GM23248 (cell line): ENCODE results near the gene SPATA12. TPM values are rescaled to one million over a fixed set of nuclear protein-coding genes. Genes with fewer than 3 reads are reported as not detected.

Source experiments
- DNase-seq: peaks from one replicate; pipeline ENCODE4 v3.0.0-alpha.2; 2015
- H2AFZ ChIP-seq: fragments of 200-600 bp; sonication (generic); 2 replicates; pipeline ENCODE4 v1.6.1; 2016; ENCODE audit warnings: antibody characterized with exemption
- H3F3A ChIP-seq: fragments of 200-600 bp; sonication (generic); 2 replicates; pipeline ENCODE4 v1.6.1; 2016; ENCODE audit warnings: mild to moderate bottlenecking, antibody characterized with exemption, mixed run types; ENCODE audit not compliant: insufficient read depth
- H3K27ac ChIP-seq: fragments of 200-600 bp; sonication (generic); 2 replicates; pipeline ENCODE4 v1.5.1; 2016; ENCODE audit warnings: mild to moderate bottlenecking
- H3K27me3 ChIP-seq: fragments of 200-600 bp; sonication (generic); replicated peaks from 2 replicates; pipeline ENCODE4 v1.6.1; 2016; ENCODE audit warnings: mild to moderate bottlenecking; ENCODE audit not compliant: insufficient read depth
- H3K36me3 ChIP-seq: fragments of 200-600 bp; sonication (generic); 2 replicates; pipeline ENCODE4 v1.6.1; 2016; ENCODE audit warnings: low read depth, mild to moderate bottlenecking
- H3K4me1 ChIP-seq: fragments of 200-600 bp; sonication (generic); 2 replicates; pipeline ENCODE4 v1.6.1; 2016; ENCODE audit warnings: mild to moderate bottlenecking; ENCODE audit not compliant: insufficient read depth
- H3K4me2 ChIP-seq: fragments of 200-600 bp; sonication (generic); one replicate; pipeline ENCODE4 v1.6.1; 2016; ENCODE audit warnings: mild to moderate bottlenecking; ENCODE audit not compliant: unreplicated experiment
- H3K4me3 ChIP-seq: fragments of 200-600 bp; sonication (generic); 2 replicates; pipeline ENCODE4 v1.5.1; 2016; ENCODE audit warnings: mild to moderate bottlenecking
- H3K79me2 ChIP-seq: fragments of 200-600 bp; sonication (generic); 2 replicates; pipeline ENCODE4 v1.6.1; 2016; ENCODE audit warnings: mild to moderate bottlenecking; ENCODE audit not compliant: insufficient read depth
- H3K9ac ChIP-seq: fragments of 200-600 bp; sonication (generic); 2 replicates; pipeline ENCODE4 v1.6.1; 2016; ENCODE audit warnings: mild to moderate bottlenecking
- H3K9me2 ChIP-seq: fragments of 200-600 bp; sonication (generic); 2 replicates; pipeline ENCODE4 v1.6.1; 2016; ENCODE audit warnings: mixed run types, mild to moderate bottlenecking, moderate library complexity; ENCODE audit not compliant: insufficient read depth
- H3K9me3 ChIP-seq: fragments of 200-600 bp; sonication (generic); one replicate; pipeline ENCODE4 v1.6.1; 2017; ENCODE audit warnings: low read depth
- H4K20me1 ChIP-seq: fragments of 200-600 bp; sonication (generic); 2 replicates; pipeline ENCODE4 v1.6.0; 2016; ENCODE audit not compliant: insufficient read depth
- EZH2 ChIP-seq: fragments of 200-600 bp; sonication (generic); IDR thresholded peaks from 2 replicates; pipeline ENCODE4 v1.6.1; 2018; ENCODE audit warnings: antibody characterized with exemption, mild to moderate bottlenecking; ENCODE audit not compliant: insufficient read depth, poor library complexity, severe bottlenecking
- EZH2phosphoT487 ChIP-seq: fragments of 200-600 bp; sonication (generic); IDR thresholded peaks from 2 replicates; pipeline ENCODE4 v1.6.1; 2018; ENCODE audit warnings: antibody characterized with exemption, moderate library complexity, mild to moderate bottlenecking, low read depth; ENCODE audit not compliant: insufficient read depth
- WGBS, 2 experiments: methylation state at CpG; one replicate each; pipeline ENCODE4 v1.1.6; 2015 to 2017; ENCODE audit warnings: low lambda C conversion rate in 2 of 2, low coverage in 1 of 2; ENCODE audit errors: missing lambda C conversion rate in 2 of 2; 5-methylcytosine and 5-hydroxymethylcytosine counted together
- in situ Hi-C: fragments of 300-500 bp; cut with MboI; formaldehyde crosslinking; loops from 2 replicates; pipeline ENCODE4 v1.15.0; 2020
- polyA plus RNA-seq: library from polyadenylated mRNA; unstranded; fragments of >200 nt; fragmentation: Nextera tagmentation; extraction: Ambion mirVana; gene quantifications from 2 replicates; pipeline ENCODE4 v1.2.1, GENCODE V29; 2016
- total RNA-seq: library from RNA; depleted of rRNA; stranded (reverse); fragments of >200 nt; shearing (Covaris generic); gene quantifications from 2 replicates; pipeline ENCODE4 v1.2.3, GENCODE V29; 2014

The SPATA12 gene
- total and polyA plus RNA-seq, 2 experiments from 2014 or later = not detected

- H3K9me3 ChIP-seq = no peaks in the 10 kb centered on the region
- H4K20me1 ChIP-seq = no peaks in the 10 kb centered on the region
- DNase-seq = no peak
- H3K9me2 ChIP-seq = no peaks in the 10 kb centered on the region
- no peaks in the 10 kb centered on the region for H3K36me3 ChIP-seq
- no peaks in the 10 kb centered on the region for H3K27me3 ChIP-seq
- no peak overlapping the region for H3K9ac ChIP-seq
- no peaks in the 10 kb centered on the region for H3K79me2 ChIP-seq
- in situ Hi-C loops = loop anchor here (10.0 kb wide), 1 partner anchor 127 kb away; the partner anchor contains the start of gene APPL1
- WGBS, 2 experiments = 92% methylated on average over 23 of the region's 23 CpGs
- H3K4me3 ChIP-seq = no peak overlapping the region
- peaks cover 7% of the 10 kb centered on the region; the same call in 1 of the 2 replicates for H3F3A ChIP-seq
- H3K4me2 ChIP-seq = no peak overlapping the region
- peaks cover 21% of the 10 kb centered on the region for H3K4me1 ChIP-seq
- H3K27ac ChIP-seq = no peak overlapping the region
- TF ChIP-seq EZH2 (no peak), EZH2phosphoT487 (no peak)
- no peak overlapping the region for H2AFZ ChIP-seq
Measured at GRCh38 chr3:57097536-57097935, 37.1 kb downstream of the SPATA12 start.

- WGBS, 2 experiments = 61 to 63% methylated on average over 6 of the region's 6 CpGs
Measured at GRCh38 chr3:57098418-57099310, 38.2 kb downstream of the SPATA12 start.

DNA sequence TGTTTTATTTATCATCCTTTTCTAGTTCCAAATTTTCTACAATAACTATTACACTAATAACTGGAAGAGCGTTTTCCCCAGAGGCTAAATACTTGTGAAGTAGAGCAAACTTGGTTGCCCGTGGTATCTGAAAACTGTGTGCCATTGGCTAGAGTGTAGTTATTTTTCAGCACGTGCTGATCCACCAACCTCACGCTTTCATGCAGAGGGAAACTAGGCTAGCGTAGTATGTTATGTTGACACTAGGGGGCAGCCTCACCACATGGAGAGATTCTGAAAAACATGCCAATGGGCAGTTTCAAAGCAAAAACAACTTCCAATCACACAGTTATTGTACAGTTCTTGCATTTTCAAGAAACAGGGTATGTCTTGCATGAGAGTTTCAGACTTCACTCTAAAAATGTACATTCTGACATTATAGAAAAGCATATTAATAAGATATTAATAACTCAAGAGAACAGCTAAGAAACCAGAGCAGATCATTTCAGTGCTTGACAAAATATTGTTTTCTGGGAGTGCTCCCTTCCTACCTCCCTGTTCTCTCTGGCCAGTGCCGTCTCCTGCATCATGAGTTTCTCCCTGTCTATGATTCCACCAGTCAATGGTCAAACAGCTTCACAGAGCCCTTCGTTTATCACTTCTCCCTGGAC lies 39.7 kb downstream of the SPATA12 start:
- H3K4me2 ChIP-seq = no peak overlapping the region
- no peak overlapping the region for H3K27ac ChIP-seq
- 3 to 6% methylated on average over 7 of the region's 7 CpGs for WGBS, 2 experiments
- H3K27me3 ChIP-seq = no peaks in the 10 kb centered on the region
- H3F3A ChIP-seq = peaks cover 2% of the 10 kb centered on the region; the same call in 1 of the 2 replicates
- peak; percentile 85 for DNase-seq
- no peaks in the 10 kb centered on the region for H3K9me2 ChIP-seq
- no peak overlapping the region for H3K4me3 ChIP-seq
- H3K36me3 ChIP-seq = no peaks in the 10 kb centered on the region
- no peaks in the 10 kb centered on the region for H4K20me1 ChIP-seq
- TF ChIP-seq EZH2 (no peak), EZH2phosphoT487 (no peak)
- in situ Hi-C loops = no loop called here
- no peaks in the 10 kb centered on the region for H3K9me3 ChIP-seq
- peaks cover 6% of the 10 kb centered on the region for H3K4me1 ChIP-seq
- no peaks in the 10 kb centered on the region for H3K79me2 ChIP-seq
- H2AFZ ChIP-seq = no peak overlapping the region
- no peak overlapping the region for H3K9ac ChIP-seq

More at GRCh38 chr3:57098418-57099310, 38.2 kb downstream of the SPATA12 start:
- no peak overlapping the region for H3K27ac ChIP-seq
- H3K4me3 ChIP-seq = no peak overlapping the region
- no peak overlapping the region for H2AFZ ChIP-seq
- peaks cover 21% of the 10 kb centered on the region for H3K4me1 ChIP-seq
- H3K79me2 ChIP-seq = no peaks in the 10 kb centered on the region
- in situ Hi-C loops = loop anchor here (10.0 kb wide), 1 partner anchor 126 kb away; the partner anchor contains the start of gene APPL1
- no peak overlapping the region for H3K4me2 ChIP-seq
- H3K9ac ChIP-seq = no peak overlapping the region
- no peak for DNase-seq
- no peaks in the 10 kb centered on the region for H3K36me3 ChIP-seq
- H3K9me2 ChIP-seq = no peaks in the 10 kb centered on the region
- no peak for TF ChIP-seq EZH2phosphoT487
- H4K20me1 ChIP-seq = no peaks in the 10 kb centered on the region
- no peaks in the 10 kb centered on the region for H3K9me3 ChIP-seq
- no peaks in the 10 kb centered on the region for H3K27me3 ChIP-seq
- H3F3A ChIP-seq = peaks cover 7% of the 10 kb centered on the region; the same call in 1 of the 2 replicates

DNA sequence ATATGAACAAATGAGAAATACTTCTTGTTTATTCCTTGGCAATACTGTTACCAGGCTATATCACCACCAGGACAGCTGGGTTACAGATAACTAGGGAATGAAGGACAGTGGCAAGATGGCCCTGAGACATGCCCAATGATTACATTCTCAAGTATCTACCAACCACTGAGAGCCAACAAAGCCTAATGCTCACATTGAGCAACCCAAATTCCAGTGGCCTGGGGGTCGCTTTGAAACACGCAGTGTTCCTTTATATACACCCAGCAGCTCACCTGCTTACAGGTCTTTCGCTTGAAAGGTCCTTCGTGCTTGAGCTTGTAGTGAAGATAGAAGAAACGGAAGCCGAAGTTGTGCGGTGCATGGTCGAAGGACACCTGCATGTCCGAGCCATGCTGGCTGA lies 45.1 kb downstream of the SPATA12 start:
- H3K4me2 ChIP-seq = no peak overlapping the region
- no peak overlapping the region for H3K9ac ChIP-seq
- no peak for DNase-seq
- no peaks in the 10 kb centered on the region for H3K9me3 ChIP-seq
- no peaks in the 10 kb centered on the region for H4K20me1 ChIP-seq
- H3K4me3 ChIP-seq = no peak overlapping the region
- in situ Hi-C loops = no loop called here
- H3K27me3 ChIP-seq = no peaks in the 10 kb centered on the region
- no peak overlapping the region for H2AFZ ChIP-seq
- H3K9me2 ChIP-seq = no peaks in the 10 kb centered on the region
- no peak overlapping the region for H3K27ac ChIP-seq
- no peaks in the 10 kb centered on the region for H3F3A ChIP-seq
- no peak for TF ChIP-seq EZH2
- TF ChIP-seq EZH2phosphoT487 = no peak
- no peaks in the 10 kb centered on the region for H3K4me1 ChIP-seq
- WGBS, 2 experiments = 93 to 96% methylated on average over 9 of the region's 9 CpGs
- no peaks in the 10 kb centered on the region for H3K36me3 ChIP-seq
- H3K79me2 ChIP-seq = no peaks in the 10 kb centered on the region
